Measurements from ENCODE around the gene PKHD1. TPM values are rescaled to one million over a fixed set of nuclear protein-coding genes. Genes with fewer than 3 reads are reported as not detected.

PKHD1 gene
- total RNA-seq, 4 donors from 2014 or later: 0.11 to 0.68 (median 0.42) TPM

GRCh38 chr6:52012582-52012981 is 74.8 kb downstream of the PKHD1 start:
- Histone ChIP-seq H3K27me3 (no peaks in the 10 kb centered on the region), H3K36me3 (no peaks in the 10 kb centered on the region), H3K4me3 (no peak overlapping the region), H3K27ac (no peak overlapping the region), H3K4me1 (no peaks in the 10 kb centered on the region), H3K9me3 (no peaks in the 10 kb centered on the region)
- DNase-seq (ENCODE audit: low spot score in 2 of 2): no peak
- WGBS: 88% methylated on average over 4 of the region's 4 CpGs
- TF ChIP-seq POLR2A (IDR thresholded peaks at IDR 0.05) (no peak), EP300 (IDR thresholded peaks at IDR 0.05) (no peak), CTCF (IDR thresholded peaks at IDR 0.05) (no peak), POLR2AphosphoS5 (IDR thresholded peaks at IDR 0.05) (no peak)

- no peak for TF ChIP-seq POLR2A (IDR thresholded peaks at IDR 0.05)
- TF ChIP-seq EP300 (IDR thresholded peaks at IDR 0.05): no peak
- 91% methylated on average over 1 of the region's 1 CpG for WGBS
- Histone ChIP-seq H3K9me3 (no peaks in the 10 kb centered on the region), H3K36me3 (no peaks in the 10 kb centered on the region), H3K4me1 (no peaks in the 10 kb centered on the region), H3K27me3 (no peaks in the 10 kb centered on the region), H3K4me3 (no peak overlapping the region), H3K27ac (no peak overlapping the region)
- no peak for DNase-seq (ENCODE audit: low spot score in 2 of 2)
Measured at GRCh38 chr6:52010806-52011205, 76.6 kb downstream of the PKHD1 start.

GRCh38 chr6:52010145-52010544 is 77.3 kb downstream of the PKHD1 start:
- no peak overlapping the region for H3K27ac ChIP-seq

GRCh38 chr6:52009466-52010140 is 77.8 kb downstream of the PKHD1 start:
- H3K27me3 ChIP-seq: no peaks in the 10 kb centered on the region
- 74% methylated on average over 11 of the region's 11 CpGs for WGBS
- no peak for TF ChIP-seq POLR2AphosphoS5 (IDR thresholded peaks at IDR 0.05)
- no peak for TF ChIP-seq EP300 (IDR thresholded peaks at IDR 0.05)
- TF ChIP-seq CTCF (IDR thresholded peaks at IDR 0.05): no peak
- no peak for TF ChIP-seq POLR2A (IDR thresholded peaks at IDR 0.05)
- H3K9me3 ChIP-seq: no peaks in the 10 kb centered on the region
- no peak overlapping the region for H3K4me3 ChIP-seq
- no peaks in the 10 kb centered on the region for H3K36me3 ChIP-seq
- H3K27ac ChIP-seq: no peak overlapping the region
- DNase-seq (ENCODE audit: low spot score in 2 of 2): no peak
- no peaks in the 10 kb centered on the region for H3K4me1 ChIP-seq

More at GRCh38 chr6:52010145-52010544, 77.3 kb downstream of the PKHD1 start:
- no peak overlapping the region for H3K4me3 ChIP-seq
- no peak for DNase-seq (ENCODE audit: low spot score in 2 of 2)
- 84% methylated on average over 6 of the region's 6 CpGs for WGBS
- H3K4me1 ChIP-seq: no peaks in the 10 kb centered on the region
- TF ChIP-seq EP300 (IDR thresholded peaks at IDR 0.05) (no peak), POLR2AphosphoS5 (IDR thresholded peaks at IDR 0.05) (no peak), POLR2A (IDR thresholded peaks at IDR 0.05) (no peak), CTCF (IDR thresholded peaks at IDR 0.05) (no peak)
- no peaks in the 10 kb centered on the region for H3K27me3 ChIP-seq
- no peaks in the 10 kb centered on the region for H3K9me3 ChIP-seq
- no peaks in the 10 kb centered on the region for H3K36me3 ChIP-seq

GRCh38 chr6:52000064-52000463 is 87.3 kb downstream of the PKHD1 start:
- 93% methylated on average over 3 of the region's 3 CpGs for WGBS
- Histone ChIP-seq H3K27ac (no peak overlapping the region), H3K9me3 (no peaks in the 10 kb centered on the region), H3K4me3 (no peak overlapping the region), H3K27me3 (no peaks in the 10 kb centered on the region), H3K4me1 (no peaks in the 10 kb centered on the region), H3K36me3 (no peaks in the 10 kb centered on the region)
- TF ChIP-seq POLR2A (IDR thresholded peaks at IDR 0.05): no peak
- no peak for DNase-seq (ENCODE audit: low spot score in 2 of 2)

- H3K4me3 ChIP-seq: no peak overlapping the region
- TF ChIP-seq POLR2A (IDR thresholded peaks at IDR 0.05) (no peak), EP300 (IDR thresholded peaks at IDR 0.05) (no peak), CTCF (IDR thresholded peaks at IDR 0.05) (no peak), POLR2AphosphoS5 (IDR thresholded peaks at IDR 0.05) (no peak)
- H3K36me3 ChIP-seq: no peaks in the 10 kb centered on the region
- WGBS: 83% methylated on average over 6 of the region's 6 CpGs
- H3K9me3 ChIP-seq: no peaks in the 10 kb centered on the region
- no peaks in the 10 kb centered on the region for H3K4me1 ChIP-seq
- no peak overlapping the region for H3K27ac ChIP-seq
- peaks cover 3% of the 10 kb centered on the region for H3K27me3 ChIP-seq
- no peak for DNase-seq (ENCODE audit: low spot score in 2 of 2)
Measured at GRCh38 chr6:51996296-51996947, 91.0 kb downstream of the PKHD1 start.

Data from suprapubic skin (tissue), 4 donors.